ENCODE results near the gene CAMK4. TPM values are rescaled to one million over a fixed set of nuclear protein-coding genes. Genes with fewer than 3 reads are reported as not detected.

CAMK4 gene
- total RNA-seq, 1 donor from 2014 or later = 2.7 TPM

DNA sequence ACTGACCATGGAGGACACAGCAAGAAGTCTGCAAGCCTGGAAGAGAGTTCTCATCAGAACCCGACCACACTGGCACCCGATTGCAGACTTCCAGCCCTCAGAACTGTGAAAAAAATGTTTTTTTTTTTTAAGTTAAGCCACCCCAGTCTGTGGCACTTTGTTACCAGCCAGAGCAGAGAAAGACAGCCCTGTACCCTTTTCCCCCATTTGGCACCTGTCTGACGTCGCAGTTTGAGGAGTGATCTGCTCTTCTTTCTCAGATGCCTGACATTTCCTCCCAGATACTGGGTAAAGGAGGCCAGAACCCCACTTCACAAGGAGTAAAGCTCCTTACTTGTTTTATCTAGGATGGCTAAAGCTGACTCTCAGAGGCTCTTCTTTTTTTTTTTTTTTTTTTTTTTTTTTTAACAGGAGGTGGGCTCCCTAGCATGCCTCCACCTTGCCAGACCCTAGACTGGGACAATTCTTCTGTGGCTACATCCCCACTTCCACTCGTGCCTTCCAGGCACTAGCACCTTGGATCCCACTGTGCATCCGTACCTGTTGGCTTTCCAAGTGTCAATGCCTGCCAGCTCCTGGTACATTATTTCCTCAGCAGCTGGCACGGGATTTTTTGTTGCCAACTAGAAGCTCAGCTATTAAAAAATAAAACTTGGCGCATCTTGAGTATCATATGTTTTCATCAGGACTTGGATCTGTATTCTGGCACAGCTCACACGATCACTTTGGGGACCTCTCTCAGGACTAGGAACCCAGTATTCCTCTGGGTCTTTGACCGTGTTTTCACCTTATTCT lies 14.4 kb downstream of the CAMK4 start:
- H3K27ac ChIP-seq = no peak overlapping the region
- DNase-seq = no peak
- ATAC-seq = no peak
- intact Hi-C loops (cut with DNase I) = no loop called here
- TF ChIP-seq, protein P1, sequence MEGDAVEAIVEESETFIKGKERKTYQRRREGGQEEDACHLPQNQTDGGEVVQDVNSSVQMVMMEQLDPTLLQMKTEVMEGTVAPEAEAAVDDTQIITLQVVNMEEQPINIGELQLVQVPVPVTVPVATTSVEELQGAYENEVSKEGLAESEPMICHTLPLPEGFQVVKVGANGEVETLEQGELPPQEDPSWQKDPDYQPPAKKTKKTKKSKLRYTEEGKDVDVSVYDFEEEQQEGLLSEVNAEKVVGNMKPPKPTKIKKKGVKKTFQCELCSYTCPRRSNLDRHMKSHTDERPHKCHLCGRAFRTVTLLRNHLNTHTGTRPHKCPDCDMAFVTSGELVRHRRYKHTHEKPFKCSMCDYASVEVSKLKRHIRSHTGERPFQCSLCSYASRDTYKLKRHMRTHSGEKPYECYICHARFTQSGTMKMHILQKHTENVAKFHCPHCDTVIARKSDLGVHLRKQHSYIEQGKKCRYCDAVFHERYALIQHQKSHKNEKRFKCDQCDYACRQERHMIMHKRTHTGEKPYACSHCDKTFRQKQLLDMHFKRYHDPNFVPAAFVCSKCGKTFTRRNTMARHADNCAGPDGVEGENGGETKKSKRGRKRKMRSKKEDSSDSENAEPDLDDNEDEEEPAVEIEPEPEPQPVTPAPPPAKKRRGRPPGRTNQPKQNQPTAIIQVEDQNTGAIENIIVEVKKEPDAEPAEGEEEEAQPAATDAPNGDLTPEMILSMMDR (IDR thresholded peaks at IDR 0.05) = no peak
- H3K36me3 ChIP-seq = no peaks in the 10 kb centered on the region
- no peaks in the 10 kb centered on the region for H3K27me3 ChIP-seq (ENCODE audit: low read depth)
- H3K4me3 ChIP-seq = no peak overlapping the region
- H3K9me3 ChIP-seq = no peaks in the 10 kb centered on the region
- no peaks in the 10 kb centered on the region for H3K4me1 ChIP-seq

DNA sequence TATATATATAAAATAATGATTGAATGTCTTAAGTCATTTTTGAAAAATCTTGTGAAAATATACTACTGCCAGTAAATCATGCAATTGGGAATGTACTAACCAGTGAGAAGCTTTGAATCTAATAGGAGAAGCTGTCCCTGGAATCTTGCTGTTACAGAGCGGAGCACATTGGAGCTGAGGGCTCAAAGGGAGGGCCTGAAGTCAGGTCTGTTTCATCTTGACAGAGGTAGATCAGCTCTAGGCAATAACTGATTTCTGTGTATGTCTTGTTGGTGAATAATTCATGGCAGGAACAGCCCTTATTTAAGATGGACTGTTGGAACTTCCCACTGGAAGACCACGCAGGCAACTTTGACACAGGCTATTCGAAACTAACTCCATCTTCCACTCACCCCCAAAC lies 17.5 kb downstream of the CAMK4 start:
- ATAC-seq (no peak), DNase-seq (no peak)
- no peak overlapping the region for H3K4me3 ChIP-seq
- no peaks in the 10 kb centered on the region for H3K36me3 ChIP-seq
- no peak overlapping the region for H3K27ac ChIP-seq
- H3K27me3 ChIP-seq (ENCODE audit: low read depth) = no peaks in the 10 kb centered on the region
- TF ChIP-seq, protein P1 (IDR thresholded peaks at IDR 0.05) = no peak
- intact Hi-C loops (cut with DNase I) = no loop called here
- no peaks in the 10 kb centered on the region for H3K9me3 ChIP-seq
- H3K4me1 ChIP-seq = no peaks in the 10 kb centered on the region

GRCh38 chr5:111242606-111243005 lies 18.4 kb downstream of the CAMK4 start:
- no peaks in the 10 kb centered on the region for H3K4me1 ChIP-seq
- TF ChIP-seq, protein P1 (IDR thresholded peaks at IDR 0.05) = no peak
- H3K9me3 ChIP-seq = no peaks in the 10 kb centered on the region
- DNase-seq = no peak
- H3K27me3 ChIP-seq (ENCODE audit: low read depth) = no peaks in the 10 kb centered on the region
- no peak overlapping the region for H3K27ac ChIP-seq
- no peak overlapping the region for H3K4me3 ChIP-seq
- intact Hi-C loops (cut with DNase I) = no loop called here
- H3K36me3 ChIP-seq = no peaks in the 10 kb centered on the region
- no peak for ATAC-seq

- TF ChIP-seq, protein P1 (IDR thresholded peaks at IDR 0.05) = no peak
- no peak for ATAC-seq
Observed at GRCh38 chr5:111243318-111243717, 19.1 kb downstream of the CAMK4 start.

DNA sequence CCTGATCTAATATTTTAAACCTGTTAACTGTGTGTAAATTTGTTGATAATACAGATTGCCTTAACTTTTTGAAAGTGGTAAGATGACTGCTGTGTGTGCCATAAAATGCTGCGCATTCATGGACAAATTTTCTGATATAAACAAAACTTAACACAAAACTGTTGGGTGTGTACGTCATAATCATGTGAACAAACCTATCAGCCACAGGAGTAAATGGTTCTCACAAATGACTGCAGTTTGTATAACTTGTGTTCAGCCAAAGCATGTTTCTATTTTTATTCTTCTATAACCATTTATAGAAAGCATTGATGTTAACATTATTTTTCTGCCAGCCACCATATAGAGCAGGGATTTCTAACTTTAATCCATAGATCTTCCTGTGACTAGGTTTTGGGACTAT lies 21.5 kb downstream of the CAMK4 start:
- ATAC-seq (no peak), DNase-seq (no peak)
- Histone ChIP-seq H3K4me1 (no peaks in the 10 kb centered on the region), H3K27me3 (ENCODE audit: low read depth) (no peaks in the 10 kb centered on the region), H3K36me3 (no peaks in the 10 kb centered on the region), H3K9me3 (no peaks in the 10 kb centered on the region), H3K27ac (no peak overlapping the region), H3K4me3 (no peak overlapping the region)
- TF ChIP-seq, protein P1 (IDR thresholded peaks at IDR 0.05) = no peak
- intact Hi-C loops (cut with DNase I) = no loop called here

More at GRCh38 chr5:111243318-111243717, 19.1 kb downstream of the CAMK4 start:
- Histone ChIP-seq H3K4me1 (no peaks in the 10 kb centered on the region), H3K9me3 (no peaks in the 10 kb centered on the region), H3K27ac (no peak overlapping the region), H3K27me3 (ENCODE audit: low read depth) (no peaks in the 10 kb centered on the region), H3K36me3 (no peaks in the 10 kb centered on the region), H3K4me3 (no peak overlapping the region)
- intact Hi-C loops (cut with DNase I) = no loop called here
- DNase-seq = no peak

All from lower lobe of right lung (tissue), 2 donors.